Parathyroid adenoma (tissue), 2 donors: ENCODE data around the gene TM6SF1.
"Not testable (repeated sequence)": the region's sequence is repeated elsewhere in the genome, so short reads cannot be mapped to it uniquely, and the experiment has no call there.

Experiments used
- H2AFZ ChIP-seq: fragments of 300-600 bp; sonication (generic); one replicate; pipeline ENCODE4 v1.7.0; 2017; ENCODE audit warnings: antibody characterized with exemption, mild to moderate bottlenecking
- H3K27ac ChIP-seq: fragments of 300-600 bp; sonication (generic); one replicate; pipeline ENCODE4 v1.7.0; 2017
- H3K27me3 ChIP-seq: fragments of 300-600 bp; sonication (generic); one replicate; pipeline ENCODE4 v1.7.0; 2017; ENCODE audit warnings: low read length; ENCODE audit not compliant: control insufficient read depth, insufficient read depth
- H3K36me3 ChIP-seq: fragments of 300-600 bp; sonication (generic); one replicate; pipeline ENCODE4 v1.7.0; 2017; ENCODE audit warnings: low read length; ENCODE audit not compliant: control insufficient read depth, insufficient read depth
- H3K4me1 ChIP-seq: fragments of 300-600 bp; sonication (generic); one replicate; pipeline ENCODE4 v1.7.0; 2017; ENCODE audit warnings: control low read depth
- H3K4me2 ChIP-seq: fragments of 300-600 bp; sonication (generic); one replicate; pipeline ENCODE4 v1.7.0; 2017; ENCODE audit warnings: low read length
- H3K4me3 ChIP-seq: fragments of 300-600 bp; sonication (generic); one replicate; pipeline ENCODE4 v1.7.0; 2017; ENCODE audit warnings: low read depth, low read length
- H3K79me2 ChIP-seq: fragments of 300-600 bp; sonication (generic); one replicate; pipeline ENCODE4 v1.7.0; 2017; ENCODE audit warnings: control low read depth
- H3K9ac ChIP-seq: fragments of 300-600 bp; sonication (generic); one replicate; pipeline ENCODE4 v1.7.0; 2017; ENCODE audit warnings: mild to moderate bottlenecking
- H3K9me3 ChIP-seq: fragments of 300-600 bp; sonication (generic); one replicate; pipeline ENCODE4 v1.7.0; 2017; ENCODE audit warnings: low read length; ENCODE audit not compliant: control insufficient read depth
- CTCF ChIP-seq: fragments of 300-600 bp; sonication (generic); IDR thresholded peaks from one replicate; pipeline ENCODE4 v1.7.0; 2017; ENCODE audit warnings: antibody characterized with exemption, mild to moderate bottlenecking
- donor health status: primary hyperparathyroidism.

Gene TM6SF1

GRCh38 chr15:83129791-83130190 lies 22.3 kb downstream of the TM6SF1 start:
- TF ChIP-seq CTCF, result no peak
- H3K27me3 ChIP-seq, result no peaks in the 10 kb centered on the region
- no peak overlapping the region for H3K9ac ChIP-seq
- no peak overlapping the region for H3K4me3 ChIP-seq
- H3K36me3 ChIP-seq, result no peaks in the 10 kb centered on the region
- H3K79me2 ChIP-seq, result no peaks in the 10 kb centered on the region
- no peaks in the 10 kb centered on the region for H3K4me1 ChIP-seq
- no peak overlapping the region for H3K4me2 ChIP-seq
- H3K9me3 ChIP-seq, result no peaks in the 10 kb centered on the region
- no peak overlapping the region for H2AFZ ChIP-seq
- no peak overlapping the region for H3K27ac ChIP-seq

- Histone ChIP-seq H3K27me3 (no peaks in the 10 kb centered on the region), H3K9me3 (no peaks in the 10 kb centered on the region), H2AFZ (no peak overlapping the region), H3K4me1 (no peaks in the 10 kb centered on the region), H3K36me3 (no peaks in the 10 kb centered on the region), H3K27ac (no peak overlapping the region), H3K79me2 (no peaks in the 10 kb centered on the region), H3K4me2 (no peak overlapping the region), H3K4me3 (no peak overlapping the region), H3K9ac (no peak overlapping the region)
- TF ChIP-seq CTCF, result no peak
Observed at GRCh38 chr15:83132861-83133523, 25.5 kb downstream of the TM6SF1 start.

- not testable (repeated sequence) for H3K4me2 ChIP-seq, H3K27me3 ChIP-seq, H3K79me2 ChIP-seq, H3K9ac ChIP-seq, H3K9me3 ChIP-seq, H3K4me3 ChIP-seq, H3K36me3 ChIP-seq, H2AFZ ChIP-seq, H3K4me1 ChIP-seq, H3K27ac ChIP-seq
Observed at GRCh38 chr15:83142151-83142550, 34.7 kb downstream of the TM6SF1 start.

- no peak overlapping the region for H3K27ac ChIP-seq
- no peak overlapping the region for H3K4me2 ChIP-seq
- H3K9ac ChIP-seq, result no peak overlapping the region
- H3K4me1 ChIP-seq, result no peaks in the 10 kb centered on the region
- no peak for TF ChIP-seq CTCF
- no peaks in the 10 kb centered on the region for H3K79me2 ChIP-seq
- no peaks in the 10 kb centered on the region for H3K27me3 ChIP-seq
- no peak overlapping the region for H2AFZ ChIP-seq
- H3K36me3 ChIP-seq, result no peaks in the 10 kb centered on the region
- H3K4me3 ChIP-seq, result no peak overlapping the region
- no peaks in the 10 kb centered on the region for H3K9me3 ChIP-seq
Observed at GRCh38 chr15:83144771-83145170, 37.3 kb downstream of the TM6SF1 start.

- no peaks in the 10 kb centered on the region for H3K4me1 ChIP-seq
- no peaks in the 10 kb centered on the region for H3K9me3 ChIP-seq
- no peak overlapping the region for H3K27ac ChIP-seq
- TF ChIP-seq CTCF, result no peak
- no peak overlapping the region for H3K4me2 ChIP-seq
- no peaks in the 10 kb centered on the region for H3K79me2 ChIP-seq
- H3K9ac ChIP-seq, result no peak overlapping the region
- H3K4me3 ChIP-seq, result no peak overlapping the region
- H3K36me3 ChIP-seq, result no peaks in the 10 kb centered on the region
- H2AFZ ChIP-seq, result no peak overlapping the region
- no peaks in the 10 kb centered on the region for H3K27me3 ChIP-seq
Observed at GRCh38 chr15:83153288-83153687, 45.8 kb downstream of the TM6SF1 start.
